Spleen (tissue), 11 donors: ENCODE measurements around the gene CAMLG. TPM values are rescaled to one million over a fixed set of nuclear protein-coding genes. Genes with fewer than 3 reads are reported as not detected.

ENCODE experiments used
- DNase-seq: peaks from one replicate; pipeline ENCODE4 v3.0.0-alpha.2; 2020
- H3K27ac ChIP-seq, 8 donors: fragments of 200-600 bp; sonication (generic) in 7 of 8; 1 replicate in 4 of 8; 2 replicates in 4 of 8; pipeline versions ENCODE4 v1.5.0 to v1.8.0; 2016 to 2021; ENCODE audit warnings: inconsistent platforms in 4 of 8, mild to moderate bottlenecking in 4 of 8, moderate library complexity in 1 of 8
- H3K27me3 ChIP-seq, 7 donors: fragments of 200-600 bp; sonication (generic) in 6 of 7; replicated peaks in 1 of 7; 1 replicate in 4 of 7; 2 replicates in 3 of 7; pipeline versions ENCODE4 v1.5.0 to v1.8.0; 2016 to 2021; ENCODE audit warnings: inconsistent platforms in 3 of 7, mild to moderate bottlenecking in 1 of 7
- H3K36me3 ChIP-seq, 6 donors: fragments of 200-600 bp; sonication (generic) in 5 of 6; 1 replicate in 4 of 6; 2 replicates in 2 of 6; pipeline versions ENCODE4 v1.5.0 to v1.8.0; 2016 to 2021; ENCODE audit warnings: inconsistent platforms in 2 of 6
- H3K4me1 ChIP-seq, 6 donors: fragments of 200-600 bp; sonication (generic) in 5 of 6; 1 replicate in 3 of 6; 2 replicates in 3 of 6; pipeline versions ENCODE4 v1.5.0 to v1.8.0; 2016 to 2021; ENCODE audit warnings: inconsistent platforms in 3 of 6
- H3K4me3 ChIP-seq, 8 donors: fragments of 200-600 bp; sonication (generic) in 7 of 8; 1 replicate in 4 of 8; 2 replicates in 4 of 8; pipeline versions ENCODE4 v1.5.0 to v1.8.0; 2016 to 2021; ENCODE audit warnings: inconsistent platforms in 4 of 8, mild to moderate bottlenecking in 4 of 8, moderate library complexity in 2 of 8
- H3K9me3 ChIP-seq, 8 donors: fragments of 200-600 bp; sonication (generic) in 7 of 8; 1 replicate in 4 of 8; 2 replicates in 4 of 8; pipeline versions ENCODE4 v1.5.0 to v1.8.0; 2016 to 2021; ENCODE audit warnings: inconsistent platforms in 4 of 8
- CTCF ChIP-seq, 11 experiments: fragments of 200-600 bp in 7 of 11; fragments of 450-650 bp in 4 of 11; sonication (generic) in 4 of 11; IDR thresholded peaks in 8 of 11; conservative IDR thresholded peaks in 3 of 11; 1 replicate in 7 of 11; 2 replicates in 4 of 11; pipeline versions ENCODE4 v1.4.0 to v1.8.0; 2016 to 2021; ENCODE audit warnings: antibody characterized with exemption in 11 of 11, inconsistent platforms in 4 of 11, mild to moderate bottlenecking in 1 of 11
- POLR2A ChIP-seq, 3 donors: fragments of 450-650 bp; IDR thresholded peaks; one replicate each; pipeline ENCODE4 v1.5.1; 2017; ENCODE audit warnings: antibody characterized with exemption in 3 of 3, mild to moderate bottlenecking in 1 of 3
- POLR2AphosphoS5 ChIP-seq, 3 donors: sonication (generic); formaldehyde crosslinking; IDR thresholded peaks; one replicate each; pipeline ENCODE4 v1.5.1; 2017; ENCODE audit warnings: antibody characterized with exemption in 3 of 3
- WGBS, 5 donors: extraction: QIAGEN DNeasy Blood & Tissue Kit in 3 of 5; methylation state at CpG; one replicate each; pipeline versions ENCODE4 v1.1.5 to v1.1.7; 2013 to 2018; 5-methylcytosine and 5-hydroxymethylcytosine counted together
- intact Hi-C: fragments of 100-400 bp; cut with DNase I; formaldehyde crosslinking; loops from one replicate; pipeline ENCODE4 v1.15.0; 2023; ENCODE audit warnings: low total_unique reads
- polyA plus RNA-seq, 3 donors: library from polyadenylated mRNA; stranded (reverse); fragments of 200-250 nt; gene quantifications; one replicate each; pipeline ENCODE4 v1.2.1, GENCODE V29; 2013
- small RNA-seq, 4 donors: library from RNA; depleted of rRNA; stranded (forward); fragments of <200 nt; gene quantifications; one replicate each; pipeline ENCODE3, GENCODE V24; 2016
- total RNA-seq, 7 donors: library from RNA; depleted of rRNA in 3 of 7; stranded (reverse); fragments of >200 nt in 3 of 7; fragmentation: NEBNext Ultra II Directional in 4 of 7; extraction: Animal tissue kit (Norgen Biotek cat#: 25700) in 4 of 7; gene quantifications; one replicate each; pipeline versions ENCODE4 v1.1.0 to v1.2.1, GENCODE V29; 2016 to 2021
- donor health status: healthy with polysubstance abuse.
- donor health status: DM: no; HTN: no; CAD: no; lungs with moderate emphysema.
- donor health status: DM: no; HTN: no; CAD: no.
- donor health status: Bipolar disorder and iron deficiency.
- donor health status: healthy.
- donor health status: DM: no; HTN: no; CAD: no.
- donor health status: DM: yes; HTN: yes; CAD: no.

CAMLG gene
- total and polyA plus RNA-seq, 10 donors, result 16.3 to 55.7 (median 24.2) TPM

DNA sequence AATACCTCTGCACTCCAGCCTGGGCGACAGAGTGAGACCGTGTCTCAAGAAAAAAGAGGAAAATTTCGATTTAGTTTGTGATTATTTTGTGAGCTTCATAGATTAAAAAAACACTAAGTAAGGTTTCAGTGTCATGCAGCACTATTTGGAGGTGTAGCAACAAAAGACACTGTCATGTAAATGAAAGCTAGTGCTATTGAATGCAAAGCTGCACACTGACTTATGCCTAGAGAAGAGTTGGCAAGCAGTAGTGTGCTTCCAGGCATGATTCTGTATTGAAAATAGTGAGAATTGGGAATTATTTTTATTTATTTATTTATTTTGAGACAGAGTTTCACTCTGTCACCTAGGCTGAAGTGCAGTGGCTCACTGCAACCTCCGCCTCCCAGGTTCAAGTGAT is 54.8 kb downstream of the CAMLG start:
- no peak overlapping the region for H3K4me3 ChIP-seq
- no peak overlapping the region for H3K27ac ChIP-seq
- H3K4me1 ChIP-seq, result no peaks in the 10 kb centered on the region
- H3K9me3 ChIP-seq, result no peaks in the 10 kb centered on the region
- H3K36me3 ChIP-seq, result peaks cover 3 to 100% (median 90%) of the 10 kb centered on the region in 6 donors
- 92 to 97% (median 94%) methylated on average over 4 of the region's 4 CpGs for WGBS, 5 donors
- H3K27me3 ChIP-seq, result no peaks in the 10 kb centered on the region
- TF ChIP-seq POLR2A (IDR thresholded peaks at IDR 0.05) (no peak), POLR2AphosphoS5 (IDR thresholded peaks at IDR 0.05) (no peak), CTCF (IDR thresholded peaks at IDR 0.05 in 8 of 11, conservative IDR thresholded peaks at IDR 0.05 in 3 of 11) (no peak)
- DNase-seq, result no peak
- intact Hi-C loops, result no loop called here

GRCh38 chr5:134794082-134794481 is 55.7 kb downstream of the CAMLG start:
- no peak for DNase-seq
- H3K4me1 ChIP-seq, result no peaks in the 10 kb centered on the region
- no peaks in the 10 kb centered on the region for H3K27me3 ChIP-seq
- no peak overlapping the region for H3K27ac ChIP-seq
- intact Hi-C loops, result no loop called here
- H3K9me3 ChIP-seq, result no peaks in the 10 kb centered on the region
- H3K36me3 ChIP-seq, result peaks cover 3 to 100% (median 91%) of the 10 kb centered on the region in 6 donors
- TF ChIP-seq POLR2A (IDR thresholded peaks at IDR 0.05) (no peak), CTCF (IDR thresholded peaks at IDR 0.05 in 8 of 11, conservative IDR thresholded peaks at IDR 0.05 in 3 of 11) (no peak), POLR2AphosphoS5 (IDR thresholded peaks at IDR 0.05) (no peak)
- WGBS, 5 donors, result 92 to 100% (median 97%) methylated on average over 2 of the region's 2 CpGs
- H3K4me3 ChIP-seq, result no peak overlapping the region

- no peaks in the 10 kb centered on the region for H3K4me1 ChIP-seq
- no peaks in the 10 kb centered on the region for H3K27me3 ChIP-seq
- H3K9me3 ChIP-seq, result no peaks in the 10 kb centered on the region
- no peak for TF ChIP-seq POLR2A (IDR thresholded peaks at IDR 0.05)
- TF ChIP-seq CTCF (IDR thresholded peaks at IDR 0.05 in 8 of 11, conservative IDR thresholded peaks at IDR 0.05 in 3 of 11), result no peak
- TF ChIP-seq POLR2AphosphoS5 (IDR thresholded peaks at IDR 0.05), result no peak
- 93 to 98% (median 98%) methylated on average over 8 of the region's 8 CpGs for WGBS, 5 donors
- H3K36me3 ChIP-seq, result peaks cover 3 to 100% (median 89%) of the 10 kb centered on the region in 6 donors
- intact Hi-C loops, result no loop called here
- no peak overlapping the region for H3K4me3 ChIP-seq
- DNase-seq, result no peak
- no peak overlapping the region for H3K27ac ChIP-seq
Measured at GRCh38 chr5:134794819-134795218, 56.5 kb downstream of the CAMLG start.

DNA sequence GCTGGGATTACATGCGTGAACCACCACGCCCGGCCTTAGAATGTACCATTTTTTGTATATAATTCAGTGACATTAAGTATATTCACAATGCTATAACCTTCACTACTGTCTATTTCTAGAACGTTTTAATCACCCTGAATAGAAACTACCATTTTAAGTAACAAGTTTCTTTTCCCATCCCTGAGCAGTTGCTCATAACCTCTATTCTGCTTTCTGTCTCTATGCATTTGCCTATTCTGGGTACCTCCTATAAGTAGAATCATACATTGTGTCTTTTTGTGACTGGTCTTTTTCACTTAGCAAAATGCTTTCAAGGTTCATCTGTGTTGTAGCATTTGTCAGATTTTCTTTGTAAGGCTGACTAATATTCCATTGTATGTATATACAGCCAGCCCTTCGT is 60.1 kb downstream of the CAMLG start:
- WGBS, 5 donors, result 82 to 92% (median 91%) methylated on average over 5 of the region's 5 CpGs

More for the DNA sequence above, 60.1 kb downstream of the CAMLG start:
- TF ChIP-seq POLR2A (IDR thresholded peaks at IDR 0.05), result no peak
- no peak for TF ChIP-seq CTCF (IDR thresholded peaks at IDR 0.05 in 8 of 11, conservative IDR thresholded peaks at IDR 0.05 in 3 of 11)
- TF ChIP-seq POLR2AphosphoS5 (IDR thresholded peaks at IDR 0.05), result no peak
- H3K9me3 ChIP-seq, result no peaks in the 10 kb centered on the region
- intact Hi-C loops, result no loop called here
- H3K4me3 ChIP-seq, result no peak overlapping the region
- H3K27ac ChIP-seq, result no peak overlapping the region
- H3K36me3 ChIP-seq, result peaks cover 0 to 100% (median 76%) of the 10 kb centered on the region in 6 donors
- H3K4me1 ChIP-seq, result no peaks in the 10 kb centered on the region
- no peaks in the 10 kb centered on the region for H3K27me3 ChIP-seq
- no peak for DNase-seq

Small RNA genes within 50 kb of the gene (small RNA-seq; reads per million reads assigned to genes)
- gene RNU6-1164P (0 reads per million in 4 donors), gene RNU6-757P (0 reads per million in 4 donors)

Other genes with a start within 250 kb of the CAMLG start
- gene JADE2, start 212.9 kb upstream of the CAMLG start, total RNA-seq, result 100 to 1,000 TPM in 3 of 7 donors, 10 to 100 TPM in 4; 85.9 to 131 (median 95.9) TPM
- 10 to 100 TPM; 12.3 to 30.8 (median 14.8) TPM for gene JADE2, start 212.9 kb upstream of the CAMLG start, polyA plus RNA-seq
- gene SAR1B, start 105.7 kb upstream of the CAMLG start, total RNA-seq, result 10 to 100 TPM; 40.2 to 68.6 (median 52.0) TPM
- 10 to 100 TPM in 2 of 3 donors, 1 to 10 TPM in 1; 7.8 to 14.5 (median 11.5) TPM for gene SAR1B, start 105.7 kb upstream of the CAMLG start, polyA plus RNA-seq
- 10 to 100 TPM; 20.7 to 36.3 (median 26.2) TPM for gene SEC24A, start 89.8 kb upstream of the CAMLG start, total RNA-seq
- 1 to 10 TPM; 2.3 to 4.3 (median 2.9) TPM for gene SEC24A, start 89.8 kb upstream of the CAMLG start, polyA plus RNA-seq
- gene DDX46, start 20.2 kb downstream of the CAMLG start, total RNA-seq, result 10 to 100 TPM; 41.2 to 74.2 (median 54.5) TPM
- gene DDX46, start 20.2 kb downstream of the CAMLG start, polyA plus RNA-seq, result 10 to 100 TPM; 10.7 to 19.1 (median 14.4) TPM
- gene C5orf24, start 107.4 kb downstream of the CAMLG start, total RNA-seq, result 10 to 100 TPM; 27.3 to 48.1 (median 39.1) TPM
- gene C5orf24, start 107.4 kb downstream of the CAMLG start, polyA plus RNA-seq, result 10 to 100 TPM; 12.3 to 15.6 (median 15.3) TPM
- 100 to 1,000 TPM in 1 of 7 donors, 10 to 100 TPM in 6; 45.9 to 109 (median 63.4) TPM for gene TXNDC15, start 135.8 kb downstream of the CAMLG start, total RNA-seq
- gene TXNDC15, start 135.8 kb downstream of the CAMLG start, polyA plus RNA-seq, result 10 to 100 TPM; 37.4 to 60.8 (median 39.8) TPM
- gene PCBD2, start 166.6 kb downstream of the CAMLG start, total RNA-seq, result 10 to 100 TPM in 5 of 7 donors, 1 to 10 TPM in 2; 8.1 to 15.8 (median 10.2) TPM
- gene PCBD2, start 166.6 kb downstream of the CAMLG start, polyA plus RNA-seq, result 1 to 10 TPM; 2.8 to 5.9 (median 4.3) TPM
- gene CATSPER3, start 229.4 kb downstream of the CAMLG start, total RNA-seq, result under 1 TPM in 4 of 7 donors, not detected in 3; 0.40 to 0.89 (median 0.65) TPM
- under 1 TPM; 0.35 to 0.44 (median 0.39) TPM for gene CATSPER3, start 229.4 kb downstream of the CAMLG start, polyA plus RNA-seq